ENCODE data around the gene AP4B1.
"Not testable (repeated sequence)": the region's sequence is repeated elsewhere in the genome, so short reads cannot be mapped to it uniquely, and the experiment has no call there.

Gene AP4B1

DNA sequence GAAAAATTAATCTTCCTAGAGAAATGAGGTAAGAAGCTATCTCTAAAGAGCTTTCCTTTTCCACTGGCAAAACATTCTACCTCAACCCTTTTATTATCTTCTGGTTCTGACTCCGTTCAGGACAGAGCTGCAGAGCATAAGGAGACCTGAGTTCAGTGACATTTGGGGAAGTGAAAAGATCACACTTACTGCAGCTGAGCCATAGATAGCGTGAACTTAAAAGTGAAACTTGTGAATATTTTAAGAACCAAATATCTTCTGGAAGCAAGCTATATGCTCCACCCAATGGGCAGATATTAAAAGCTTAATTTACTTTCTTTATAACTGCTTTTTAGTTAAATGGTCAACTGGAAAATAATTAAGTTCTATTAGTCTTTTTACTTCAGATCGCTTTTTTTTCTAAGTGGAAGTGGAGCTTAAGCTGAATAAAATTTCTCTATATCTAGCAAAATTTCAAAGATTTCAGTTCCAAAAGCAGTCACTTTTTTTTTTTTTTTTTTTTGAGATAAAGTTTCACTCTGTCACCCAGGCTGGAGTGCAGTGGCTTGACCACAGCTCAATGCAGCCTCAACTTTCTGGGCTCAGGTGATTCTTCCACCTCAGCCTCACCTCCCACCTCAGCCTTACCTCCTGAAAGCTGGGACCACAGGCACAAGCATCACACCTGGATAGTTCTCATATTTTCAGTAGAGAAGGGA lies 45.0 kb downstream of the AP4B1 start:
- H3K4me3 ChIP-seq (ENCODE audit: low read depth, low read length) = no peak overlapping the region

GRCh38 chr1:113858982-113859381 lies 45.6 kb downstream of the AP4B1 start:
- H3K4me3 ChIP-seq (ENCODE audit: low read depth, low read length) = no peak overlapping the region

DNA sequence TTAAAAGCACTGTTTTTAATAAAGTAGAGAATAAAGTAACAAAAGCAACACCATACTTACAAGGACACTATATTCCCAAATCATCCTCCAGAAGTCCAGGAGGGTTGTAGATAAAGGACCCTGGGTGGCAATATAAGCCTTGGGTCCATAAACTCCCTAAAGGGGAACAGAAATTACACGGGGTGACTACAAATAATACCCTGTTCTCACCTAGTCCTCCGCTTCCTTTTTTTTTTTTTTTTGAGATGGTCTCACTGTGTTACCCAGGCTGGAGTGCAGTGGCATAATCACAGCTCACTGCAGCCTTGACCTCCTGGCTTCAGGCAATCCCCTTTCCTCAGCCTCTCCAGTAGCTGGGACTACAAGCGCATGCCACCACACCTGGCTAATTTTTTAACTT lies 46.2 kb downstream of the AP4B1 start:
- H3K4me3 ChIP-seq (ENCODE audit: low read depth, low read length) = no peak overlapping the region

DNA sequence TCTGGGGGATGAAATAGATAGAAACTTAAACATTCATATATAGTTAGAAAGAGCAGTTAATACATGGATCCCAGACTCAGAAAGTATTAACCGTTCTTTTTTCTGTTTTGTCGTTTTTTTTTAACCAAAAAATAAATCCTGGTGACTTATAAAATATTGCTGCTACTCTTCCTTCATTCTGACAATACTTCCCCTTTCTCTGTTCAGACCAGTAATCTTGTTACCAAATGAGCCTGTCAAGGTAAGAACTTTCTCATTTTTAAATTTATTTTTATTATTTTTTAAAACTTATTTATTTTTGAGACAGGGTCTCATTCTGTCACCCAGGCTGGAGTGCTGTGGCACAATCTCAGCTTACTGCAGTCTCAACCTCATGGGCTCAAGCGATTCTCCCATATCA lies 46.8 kb downstream of the AP4B1 start:
- H3K4me3 ChIP-seq (ENCODE audit: low read depth, low read length) = no peak overlapping the region

- H3K4me3 ChIP-seq (ENCODE audit: low read depth, low read length) = no peak overlapping the region
Observed at GRCh38 chr1:113856401-113856790, 48.2 kb downstream of the AP4B1 start.

DNA sequence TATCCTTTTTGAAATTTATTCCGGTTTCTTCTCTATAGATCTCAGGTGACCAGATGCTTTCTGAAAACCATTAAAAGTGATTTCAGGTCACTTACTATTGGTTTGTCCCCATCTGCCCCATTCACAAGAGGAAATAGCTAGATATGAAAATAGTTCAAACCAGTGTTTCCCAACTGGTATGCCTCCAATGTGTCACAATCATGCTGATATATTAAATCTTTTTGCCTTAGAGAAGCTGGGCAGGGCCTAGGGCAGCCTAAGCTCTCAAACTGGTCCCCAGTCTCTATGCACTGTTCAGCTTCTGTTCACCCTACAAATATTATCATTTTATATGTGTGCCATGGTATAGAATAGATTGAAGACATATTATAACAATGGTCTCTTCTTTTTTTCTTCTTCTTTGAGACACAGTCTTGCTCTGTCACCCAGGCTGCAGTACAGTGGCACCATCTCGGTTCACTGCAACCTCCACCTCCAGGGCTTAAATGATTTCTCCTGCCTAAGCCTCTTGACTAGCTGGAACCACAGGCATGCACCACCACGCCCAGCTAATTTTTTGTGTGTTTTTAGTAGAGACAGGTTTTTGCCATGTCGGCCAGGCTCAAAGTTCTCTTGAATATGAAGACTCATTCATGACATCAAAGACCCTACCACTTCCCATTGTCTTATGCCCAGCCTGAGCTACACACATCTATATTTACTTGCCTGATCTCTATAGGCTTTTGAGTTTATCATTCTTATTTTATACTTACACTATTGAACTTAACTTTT lies 48.8 kb downstream of the AP4B1 start:
- H3K4me3 ChIP-seq (ENCODE audit: low read depth, low read length) = no peak overlapping the region

DNA sequence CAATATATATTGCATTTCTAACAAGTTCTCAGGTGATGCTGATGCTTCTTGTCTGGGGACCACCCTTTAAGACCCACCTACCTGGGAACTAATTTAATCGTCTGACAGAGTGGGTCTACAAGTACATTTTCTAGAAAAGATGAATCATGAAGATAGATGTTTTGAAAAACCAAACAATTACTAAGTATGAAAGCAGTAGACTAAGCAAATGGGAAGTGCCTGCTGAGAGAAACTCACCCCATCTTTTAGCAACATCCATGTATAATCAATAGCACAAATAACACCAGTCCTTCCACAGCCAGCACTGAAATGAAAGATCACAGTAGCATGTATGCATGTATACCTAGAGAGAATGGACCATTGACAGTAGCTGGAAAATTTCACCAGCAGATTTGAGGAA lies 50.4 kb downstream of the AP4B1 start:
- no peak overlapping the region for H3K4me3 ChIP-seq (ENCODE audit: low read depth, low read length)

DNA sequence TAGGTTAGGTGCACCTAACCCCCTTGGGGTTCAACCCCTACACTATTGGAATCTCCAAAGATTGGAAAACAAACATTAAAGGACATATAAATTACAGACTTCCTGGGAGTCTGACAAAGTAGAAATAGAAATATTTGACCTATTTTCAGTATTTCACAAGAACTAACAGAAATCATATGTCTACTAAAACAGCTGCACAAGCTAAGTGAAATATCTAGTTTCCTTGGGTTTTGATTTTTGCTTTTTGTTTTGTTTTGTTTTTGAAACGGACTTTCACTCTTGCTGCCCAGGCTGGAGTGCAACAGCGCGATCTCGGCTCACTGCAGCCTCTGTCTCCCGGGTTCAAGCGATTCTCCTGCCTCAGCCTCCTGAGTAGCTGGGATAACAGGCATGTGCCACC lies 51.9 kb downstream of the AP4B1 start:
- H3K4me3 ChIP-seq (ENCODE audit: low read depth, low read length) = not testable (repeated sequence)

DNA sequence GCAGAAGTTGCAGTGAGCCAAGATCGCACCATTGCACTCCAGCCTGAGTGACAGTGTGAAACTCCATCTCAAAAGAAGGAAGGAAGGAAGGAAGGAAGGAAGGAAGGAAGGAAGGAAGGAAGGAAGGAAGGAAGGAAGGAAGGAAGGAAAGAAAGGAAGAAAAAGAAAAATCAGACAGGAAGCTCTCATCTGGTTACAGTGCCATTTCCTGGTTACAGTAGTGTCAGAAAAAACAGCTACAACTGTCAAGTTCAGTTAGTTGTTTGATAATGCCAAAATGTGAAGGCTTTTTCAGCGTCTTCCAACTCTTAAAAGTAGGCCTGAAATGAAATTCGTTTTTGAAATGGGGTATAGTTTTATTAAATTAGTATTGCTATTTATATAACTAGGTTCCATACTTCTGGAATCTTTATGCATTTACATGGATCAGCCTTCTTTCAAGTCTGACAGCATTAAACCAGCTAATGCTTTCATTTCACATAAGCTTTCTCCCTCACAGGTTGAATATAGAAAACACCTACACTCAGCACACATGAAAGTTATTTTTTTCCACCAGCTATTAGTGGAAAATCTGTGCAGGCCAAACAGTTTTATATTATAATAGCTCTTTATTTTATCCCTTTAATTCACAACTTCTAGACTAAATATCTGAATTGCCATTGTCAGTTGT lies 54.3 kb downstream of the AP4B1 start:
- no peak overlapping the region for H3K4me3 ChIP-seq (ENCODE audit: low read depth, low read length)

- H3K4me3 ChIP-seq (ENCODE audit: low read depth, low read length) = no peak overlapping the region
Observed at GRCh38 chr1:113849072-113849471, 55.5 kb downstream of the AP4B1 start.

DNA sequence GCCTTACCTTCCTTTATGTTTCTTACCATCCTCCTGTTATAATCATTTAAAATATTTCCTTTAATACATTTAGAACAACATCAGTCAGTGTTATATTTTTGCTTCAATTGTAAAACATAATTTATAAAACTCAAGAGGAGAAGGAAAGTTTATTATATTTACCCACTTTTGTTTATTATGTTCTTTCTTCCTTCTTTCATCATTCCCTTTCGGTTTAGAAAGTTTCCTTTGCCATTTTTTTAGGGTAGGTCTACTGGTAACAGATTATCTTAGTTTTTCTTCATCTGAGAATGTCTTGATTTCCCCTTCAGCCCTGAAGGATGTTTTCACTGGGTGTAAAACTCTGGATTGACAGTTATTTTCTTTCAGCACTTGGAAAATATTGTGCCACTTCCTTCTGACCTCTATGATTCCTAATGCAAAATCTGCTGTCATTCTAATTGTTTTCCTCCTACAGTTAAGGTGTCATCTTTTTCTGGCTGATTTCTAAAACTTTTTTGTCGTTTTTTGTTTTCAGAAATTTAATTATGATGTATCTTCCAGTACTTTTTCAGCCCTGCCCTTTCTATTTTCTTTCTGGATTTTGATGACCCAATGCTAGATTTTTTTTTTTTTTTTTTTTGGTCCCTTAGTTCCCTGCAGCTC lies 58.1 kb downstream of the AP4B1 start:
- no peak overlapping the region for H3K4me3 ChIP-seq (ENCODE audit: low read depth, low read length)
